ENCODE data around the gene CAAP1. TPM values are rescaled to one million over a fixed set of nuclear protein-coding genes. Genes with fewer than 3 reads are reported as not detected.

The CAAP1 gene, protein sequence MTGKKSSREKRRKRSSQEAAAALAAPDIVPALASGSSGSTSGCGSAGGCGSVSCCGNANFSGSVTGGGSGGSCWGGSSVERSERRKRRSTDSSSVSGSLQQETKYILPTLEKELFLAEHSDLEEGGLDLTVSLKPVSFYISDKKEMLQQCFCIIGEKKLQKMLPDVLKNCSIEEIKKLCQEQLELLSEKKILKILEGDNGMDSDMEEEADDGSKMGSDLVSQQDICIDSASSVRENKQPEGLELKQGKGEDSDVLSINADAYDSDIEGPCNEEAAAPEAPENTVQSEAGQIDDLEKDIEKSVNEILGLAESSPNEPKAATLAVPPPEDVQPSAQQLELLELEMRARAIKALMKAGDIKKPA
- total RNA-seq (1 to 10 TPM; 4.7 to 8.8 (median 6.1) TPM), polyA plus RNA-seq (1 to 10 TPM; 5.9 to 8.4 (median 7.8) TPM)
- long read RNA-seq, donor 1, transcript CAAP1-201 (6 exons, 2,791 nt) = major isoform, 5 of 7 reads
- long read RNA-seq, donor 1, partial matches to known transcripts = 0 of 7 reads
- long read RNA-seq, donor 1, other reads (novel, unspliced or antisense) = 0 of 7 reads
- long read RNA-seq, donor 2, partial matches to known transcripts = 2 of 10 reads
- long read RNA-seq, donor 2, other reads (novel, unspliced or antisense) = 5 of 10 reads

DNA sequence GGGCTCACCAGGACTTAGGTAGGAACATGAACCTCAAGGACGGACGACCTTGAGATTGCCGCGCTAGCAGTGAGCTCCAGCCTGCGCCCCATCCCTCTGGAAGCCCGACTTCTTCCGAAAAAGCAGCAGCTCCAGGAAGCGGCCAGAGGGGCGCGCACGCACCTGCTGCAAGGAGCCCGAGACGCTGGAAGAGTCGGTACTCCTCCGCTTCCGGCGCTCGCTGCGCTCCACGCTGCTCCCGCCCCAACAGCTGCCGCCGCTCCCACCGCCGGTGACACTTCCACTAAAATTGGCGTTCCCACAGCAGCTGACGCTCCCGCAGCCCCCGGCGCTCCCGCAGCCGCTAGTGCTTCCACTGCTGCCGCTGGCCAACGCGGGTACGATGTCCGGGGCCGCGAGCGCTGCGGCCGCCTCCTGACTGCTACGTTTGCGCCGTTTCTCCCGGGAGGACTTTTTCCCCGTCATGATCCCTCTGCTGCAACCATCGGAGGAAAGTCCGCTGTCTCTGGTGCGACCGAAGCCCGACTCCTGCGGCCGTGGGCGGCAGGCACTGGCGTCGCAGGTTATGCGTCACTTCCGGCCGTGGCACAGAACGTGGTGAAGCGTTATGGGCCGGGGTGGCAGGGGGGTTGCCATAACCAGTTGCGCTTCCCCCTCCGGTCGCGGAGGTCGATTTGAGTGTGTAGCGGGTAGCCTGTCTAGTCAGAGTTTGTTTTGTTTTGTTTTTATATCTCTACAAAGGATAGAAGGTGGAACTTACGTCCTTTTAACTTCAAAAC is at the start of gene CAAP1:
CAAP1 (minus strand) TSS at position 552 of the 779 bp plus-strand sequence; CDS start at position 465, 87 bp downstream.
- Histone ChIP-seq H3K4me1 (peaks cover 19% of the 10 kb centered on the region), H3K27ac (peak within 1 kb of the TSS; percentile 99), H3K27me3 (ENCODE audit: insufficient read depth in 3 of 3, low read length in 2 of 3) (no peaks in the 10 kb centered on the region), H3K36me3 (ENCODE audit: insufficient read depth in 1 of 2, low read depth in 1 of 2) (no peaks in the 10 kb centered on the region), H3K9me3 (no peaks in the 10 kb centered on the region), H3K4me3 (peak within 1 kb of the TSS; percentile 92)
- DNase-seq = peak; percentile 96 to 98
- 0% methylated on average over 67 to 70 of the region's 70 CpGs for WGBS, 3 donors
- peak; percentile 98 to 99 (median 98) for ATAC-seq
- TF ChIP-seq, protein P1, sequence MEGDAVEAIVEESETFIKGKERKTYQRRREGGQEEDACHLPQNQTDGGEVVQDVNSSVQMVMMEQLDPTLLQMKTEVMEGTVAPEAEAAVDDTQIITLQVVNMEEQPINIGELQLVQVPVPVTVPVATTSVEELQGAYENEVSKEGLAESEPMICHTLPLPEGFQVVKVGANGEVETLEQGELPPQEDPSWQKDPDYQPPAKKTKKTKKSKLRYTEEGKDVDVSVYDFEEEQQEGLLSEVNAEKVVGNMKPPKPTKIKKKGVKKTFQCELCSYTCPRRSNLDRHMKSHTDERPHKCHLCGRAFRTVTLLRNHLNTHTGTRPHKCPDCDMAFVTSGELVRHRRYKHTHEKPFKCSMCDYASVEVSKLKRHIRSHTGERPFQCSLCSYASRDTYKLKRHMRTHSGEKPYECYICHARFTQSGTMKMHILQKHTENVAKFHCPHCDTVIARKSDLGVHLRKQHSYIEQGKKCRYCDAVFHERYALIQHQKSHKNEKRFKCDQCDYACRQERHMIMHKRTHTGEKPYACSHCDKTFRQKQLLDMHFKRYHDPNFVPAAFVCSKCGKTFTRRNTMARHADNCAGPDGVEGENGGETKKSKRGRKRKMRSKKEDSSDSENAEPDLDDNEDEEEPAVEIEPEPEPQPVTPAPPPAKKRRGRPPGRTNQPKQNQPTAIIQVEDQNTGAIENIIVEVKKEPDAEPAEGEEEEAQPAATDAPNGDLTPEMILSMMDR (IDR thresholded peaks at IDR 0.05) = peak; percentile 33
- intact Hi-C loops (cut with DNase I) = loop anchor here (2.0 to 5.0 kb wide), 2 partner anchors 55 to 64 kb away; partner anchors contain the start of genes IFT74 (in 1 of the 2) and PLAA (in 1 of the 2)

DNA sequence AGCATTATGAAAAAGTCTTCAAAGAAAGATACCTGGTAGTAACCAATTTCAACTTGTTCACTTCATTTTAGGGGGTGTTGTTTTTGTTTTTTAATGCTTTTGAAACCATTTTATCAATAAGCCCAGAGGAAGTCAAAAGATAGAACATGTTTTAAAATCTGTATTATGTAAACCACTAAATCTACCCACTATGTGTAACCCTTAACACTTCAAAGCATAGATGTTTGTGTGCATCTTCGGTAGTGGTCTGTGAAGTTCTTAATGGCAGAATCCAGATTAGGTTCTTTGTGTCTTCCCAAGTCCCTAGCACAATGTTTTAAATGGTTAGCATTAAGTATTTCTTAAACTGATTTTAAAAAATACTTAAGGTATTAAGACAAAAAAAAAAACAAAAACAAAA is 48.2 kb upstream of the CAAP1 start:
- intact Hi-C loops (cut with DNase I) = loop anchor here in 1 of 2 donors (5.0 kb wide), 1 partner anchor 33 kb away; no protein-coding TSS in a partner anchor
- H3K27ac ChIP-seq = no peak overlapping the region
- peak overlapping the region; percentile 11 for H3K4me3 ChIP-seq
- TF ChIP-seq, protein P1 (IDR thresholded peaks at IDR 0.05) = no peak
- peaks cover 0 to 7% of the 10 kb centered on the region in 2 donors for H3K36me3 ChIP-seq (ENCODE audit: insufficient read depth in 1 of 2, low read depth in 1 of 2)
- 97 to 100% (median 100%) methylated on average over 1 of the region's 1 CpG for WGBS, 3 donors
- DNase-seq (no peak), ATAC-seq (no peak)
- peaks cover 30% of the 10 kb centered on the region for H3K4me1 ChIP-seq
- peaks cover 7% of the 10 kb centered on the region for H3K9me3 ChIP-seq
- H3K27me3 ChIP-seq (ENCODE audit: insufficient read depth in 3 of 3, low read length in 2 of 3) = no peaks in the 10 kb centered on the region

DNA sequence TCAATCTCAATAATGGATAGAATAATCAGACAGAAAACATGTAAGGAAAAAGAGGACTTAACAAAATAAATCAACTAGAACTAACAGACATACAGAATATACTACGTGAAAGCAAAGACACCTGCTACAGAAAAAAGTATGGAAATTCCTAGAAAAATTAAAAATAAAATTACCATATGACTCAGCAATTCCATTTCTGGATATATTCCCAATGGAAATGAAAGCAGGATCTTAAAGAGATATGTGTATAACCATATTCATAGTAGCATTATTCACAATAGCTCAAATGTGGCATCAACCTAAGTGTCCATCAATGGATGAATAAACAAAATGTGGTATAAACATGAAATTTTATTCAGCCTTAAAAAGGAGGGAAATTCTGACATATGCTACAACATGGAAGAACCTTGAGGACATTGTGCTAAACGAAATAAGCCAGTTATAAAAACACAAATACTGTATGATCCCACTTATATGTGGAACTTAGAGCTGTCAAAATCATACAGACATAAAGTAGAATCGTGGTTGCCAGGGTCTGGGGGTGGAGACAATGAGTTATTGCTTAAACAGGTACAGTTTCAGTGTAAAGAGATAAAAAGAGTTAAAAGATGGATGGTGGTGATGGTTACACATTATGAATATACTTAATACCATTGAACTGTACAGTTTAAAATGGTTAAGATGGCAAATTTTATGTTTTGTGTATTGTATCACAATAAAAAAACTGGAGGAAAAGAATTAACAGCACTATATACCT is 47.5 kb upstream of the CAAP1 start:
- ATAC-seq = peak in 1 of 4 donors; percentile 46
- H3K4me1 ChIP-seq = peaks cover 24% of the 10 kb centered on the region

More for the DNA sequence above, 47.5 kb upstream of the CAAP1 start:
- intact Hi-C loops (cut with DNase I) = loop anchor here in 1 of 2 donors (5.0 kb wide), 1 partner anchor 33 kb away; no protein-coding TSS in a partner anchor
- peaks cover 0 to 7% of the 10 kb centered on the region in 2 donors for H3K36me3 ChIP-seq (ENCODE audit: insufficient read depth in 1 of 2, low read depth in 1 of 2)
- peaks cover 7% of the 10 kb centered on the region for H3K9me3 ChIP-seq
- H3K27me3 ChIP-seq (ENCODE audit: insufficient read depth in 3 of 3, low read length in 2 of 3) = no peaks in the 10 kb centered on the region
- WGBS, 3 donors = 72 to 80% (median 73%) methylated on average over 3 of the region's 3 CpGs
- no peak for DNase-seq
- TF ChIP-seq, protein P1 (IDR thresholded peaks at IDR 0.05) = no peak
- H3K4me3 ChIP-seq = peak overlapping the region; percentile 11
- H3K27ac ChIP-seq = peak overlapping the region; percentile 21

All from psoas muscle (tissue), 8 donors.